ENCODE data around the gene SCN3A.

DNA sequence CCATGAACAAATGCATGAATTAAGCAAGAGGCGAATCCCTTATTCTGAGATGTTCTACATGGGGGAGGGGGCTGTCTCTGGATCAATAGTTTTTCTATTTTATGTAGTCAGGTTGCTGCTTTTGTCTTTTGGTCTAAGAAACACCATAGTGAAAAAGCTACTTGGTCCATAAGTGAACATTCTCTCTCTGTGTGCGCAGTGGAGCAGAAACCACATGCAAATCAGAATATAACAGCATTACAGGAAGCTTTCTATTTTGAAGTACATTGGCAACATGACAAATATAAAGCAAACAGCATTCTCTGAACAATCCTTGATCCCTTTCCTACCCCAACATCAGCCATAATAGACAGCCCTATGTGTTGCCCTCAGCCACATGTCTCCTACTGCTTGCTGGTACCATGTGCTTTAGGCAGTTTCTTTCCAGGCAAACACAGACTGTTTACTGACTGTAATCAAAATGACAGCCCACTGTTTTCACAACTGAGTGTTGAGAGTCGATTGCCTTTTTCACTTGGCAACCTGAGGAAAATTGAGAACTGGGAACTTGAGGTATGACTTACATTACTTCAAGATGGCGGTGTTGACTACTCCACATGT is 10.6 kb downstream of the SCN3A start:
- TF ChIP-seq POLR2AphosphoS5 (IDR thresholded peaks at IDR 0.05) (no peak), EP300 (IDR thresholded peaks at IDR 0.05) (no peak)
